OCI-LY7 (cell line): Measurements from ENCODE around the gene MRPS26. TPM values are rescaled to one million over a fixed set of nuclear protein-coding genes. Genes with fewer than 3 reads are reported as not detected.
A peak's percentile ranks its signal among the peaks of the same experiment; 100 is the strongest.

Experiments used
- BruUV-seq: library from RNA; stranded (reverse); fragments of 400-500 nt; replicated peaks from 2 replicates; lab custom pipeline; 2021; lab: Mats Ljungman, UMichigan
- CTCF ChIA-PET: fragments of 300-600 bp; sonication (Branson Sonifier 250); formaldehyde crosslinking; loops from one replicate; lab custom pipeline; 2022; ENCODE audit warnings: antibody characterized with exemption; ENCODE audit not compliant: unreplicated experiment; lab: Charles Lee
- POLR2A ChIA-PET: fragments of 300-600 bp; sonication (Branson Sonifier 250); formaldehyde crosslinking; loops from one replicate; lab custom pipeline; 2022; ENCODE audit warnings: antibody characterized with exemption; lab: Charles Lee
- DNase-seq: peaks from one replicate; pipeline ENCODE4 v3.0.0-alpha.2; 2015; ENCODE audit warnings: low spot score
- H2AFZ ChIP-seq: fragments of 200-600 bp; sonication (generic), shearing (Covaris generic); 2 replicates; pipeline ENCODE4 v1.6.1; 2014; ENCODE audit warnings: mild to moderate bottlenecking, antibody characterized with exemption, low read length, moderate library complexity
- H3K27ac ChIP-seq: fragments of 200-600 bp; sonication (generic); 2 replicates; pipeline ENCODE4 v1.5.1; 2014; ENCODE audit warnings: mixed run types, low read depth, mild to moderate bottlenecking, moderate library complexity, low read length, inconsistent platforms; ENCODE audit not compliant: poor library complexity, severe bottlenecking
- H3K36me3 ChIP-seq: fragments of 200-600 bp; sonication (generic); 2 replicates; pipeline ENCODE4 v1.6.1; 2014; ENCODE audit warnings: mild to moderate bottlenecking, antibody characterized with exemption, low read length, moderate library complexity, mixed read lengths; ENCODE audit not compliant: insufficient read depth
- H3K4me1 ChIP-seq: fragments of 200-600 bp; sonication (generic); 2 replicates; pipeline ENCODE4 v1.5.1; 2014; ENCODE audit warnings: mild to moderate bottlenecking, low read length; ENCODE audit not compliant: insufficient read depth, poor library complexity, severe bottlenecking
- H3K4me2 ChIP-seq: fragments of 200-600 bp; sonication (generic); 2 replicates; pipeline ENCODE4 v1.6.1; 2014; ENCODE audit warnings: mild to moderate bottlenecking, low read length
- H3K4me3 ChIP-seq: fragments of 200-600 bp; sonication (generic); 2 replicates; pipeline ENCODE4 v1.5.1; 2014; ENCODE audit warnings: mild to moderate bottlenecking, low read depth, low read length; ENCODE audit not compliant: poor library complexity, severe bottlenecking
- H3K79me2 ChIP-seq: fragments of 200-600 bp; sonication (generic); 2 replicates; pipeline ENCODE4 v1.6.1; 2016; ENCODE audit warnings: low read depth, mild to moderate bottlenecking, low read length, moderate library complexity, mixed read lengths; ENCODE audit not compliant: insufficient read depth
- H3K9me2 ChIP-seq: fragments of 200-600 bp; sonication (generic); 2 replicates; pipeline ENCODE4 v1.6.1; 2016; ENCODE audit warnings: mild to moderate bottlenecking, low read length, mixed read lengths; ENCODE audit not compliant: insufficient read depth
- H3K9me3 ChIP-seq: fragments of 200-600 bp; sonication (generic); 2 replicates; pipeline ENCODE4 v1.6.1; 2014; ENCODE audit warnings: mild to moderate bottlenecking, mixed run types, low read length, mixed read lengths
- H4K20me1 ChIP-seq: fragments of 200-600 bp; sonication (generic); 2 replicates; pipeline ENCODE4 v1.6.1; 2014; ENCODE audit warnings: mild to moderate bottlenecking, antibody characterized with exemption, low read length, moderate library complexity, mixed read lengths; ENCODE audit not compliant: insufficient read depth
- CTCF ChIP-seq: fragments of 200-600 bp; sonication (generic); conservative IDR thresholded peaks from 2 replicates; pipeline ENCODE4 v1.5.1; 2014; ENCODE audit warnings: mild to moderate bottlenecking, antibody characterized with exemption, low read length, moderate library complexity, mixed read lengths
- EZH2phosphoT487 ChIP-seq: fragments of 200-600 bp; sonication (generic); IDR thresholded peaks from 2 replicates; pipeline ENCODE4 v1.6.1; 2018; ENCODE audit warnings: low read depth, borderline replicate concordance, mild to moderate bottlenecking, mixed run types, antibody characterized with exemption, low read length, moderate library complexity, mixed read lengths
- intact Hi-C: fragments of 100-400 bp; cut with micrococcal nuclease; formaldehyde crosslinking; loops from one replicate; pipeline ENCODE4 v1.10.0; 2022; ENCODE audit not compliant: unreplicated experiment
- total RNA-seq, 2 experiments: library from RNA; depleted of rRNA in 1 of 2; stranded (reverse); fragments of >200 nt in 1 of 2; shearing (Covaris generic) in 1 of 2; gene quantifications; 2 replicates each; pipeline ENCODE4 v1.2.3, GENCODE V29; 2014 to 2022

The MRPS26 gene
- total RNA-seq, 2 experiments from 2014 or later: 73.2 to 78.1 TPM

- no peaks in the 10 kb centered on the region for H3K9me3 ChIP-seq
- TF ChIP-seq EZH2phosphoT487: no peak
- no peak for TF ChIP-seq CTCF
- no peak within 1 kb of the TSS for H2AFZ ChIP-seq
- peaks cover 14% of the 10 kb centered on the region for H3K79me2 ChIP-seq
- no peaks in the 10 kb centered on the region for H4K20me1 ChIP-seq
- peaks cover 13% of the 10 kb centered on the region for H3K4me1 ChIP-seq
- no peaks in the 10 kb centered on the region for H3K9me2 ChIP-seq
- peaks cover 23% of the 10 kb centered on the region for H3K36me3 ChIP-seq
- DNase-seq: no peak
- no peak within 1 kb of the TSS for H3K27ac ChIP-seq
- intact Hi-C loops: no loop called here
- BruUV-seq: no TSS peak
- no peak within 1 kb of the TSS for H3K4me3 ChIP-seq
- no peak within 1 kb of the TSS for H3K4me2 ChIP-seq
- POLR2A ChIA-PET: no interaction called here
- CTCF ChIA-PET: no interaction called here
Observed at GRCh38 chr20:3043322-3043721, 2.5 kb upstream of the MRPS26 start, which contains the start of gene GNRH2. Gene GNRH2, plus strand, starts transcription at chr20:3043622. Its CDS starts 793 bp downstream, at chr20:3044415.

DNA sequence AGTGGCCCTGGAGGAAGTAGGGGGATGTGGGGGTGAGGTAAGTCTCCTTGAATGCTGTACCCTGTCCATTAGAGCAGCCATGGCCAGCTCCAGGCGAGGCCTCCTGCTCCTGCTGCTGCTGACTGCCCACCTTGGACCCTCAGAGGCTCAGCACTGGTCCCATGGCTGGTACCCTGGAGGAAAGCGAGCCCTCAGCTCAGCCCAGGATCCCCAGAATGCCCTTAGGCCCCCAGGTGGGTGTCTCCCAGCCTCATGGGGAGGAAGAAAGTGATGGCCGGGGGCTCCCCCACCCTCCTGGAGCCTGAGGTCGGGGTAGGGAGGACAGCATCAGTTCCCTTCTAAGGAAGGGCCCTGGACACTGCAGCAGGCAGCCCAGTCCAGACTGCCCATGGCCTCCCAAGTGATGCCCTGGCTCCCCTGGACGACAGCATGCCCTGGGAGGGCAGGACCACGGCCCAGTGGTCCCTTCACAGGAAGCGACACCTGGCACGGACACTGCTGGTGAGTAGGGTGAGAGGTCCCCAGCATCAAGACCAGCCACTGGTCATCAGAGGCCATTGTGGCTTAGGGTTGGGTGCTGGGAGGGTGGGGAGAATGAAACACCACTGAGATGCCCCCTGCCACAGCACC lies 1.4 kb upstream of the MRPS26 start:
- no peak for TF ChIP-seq EZH2phosphoT487
- no peak for TF ChIP-seq CTCF
- DNase-seq: no peak
- Histone ChIP-seq H3K9me3 (no peaks in the 10 kb centered on the region), H4K20me1 (no peaks in the 10 kb centered on the region), H2AFZ (no peak overlapping the region), H3K36me3 (peaks cover 23% of the 10 kb centered on the region), H3K4me2 (peak overlapping the region; percentile 83; the same call in 1 of the 2 replicates), H3K4me1 (peaks cover 13% of the 10 kb centered on the region), H3K4me3 (no peak overlapping the region), H3K9me2 (no peaks in the 10 kb centered on the region), H3K27ac (no peak overlapping the region), H3K79me2 (peaks cover 14% of the 10 kb centered on the region)
- no TSS peak for BruUV-seq
- CTCF ChIA-PET: no interaction called here
- POLR2A ChIA-PET: interaction anchor here (1.2 kb wide), 1 partner anchor 10 kb away, joined by 3 read pairs; no protein-coding TSS in a partner anchor
- intact Hi-C loops: no loop called here
